GM12873 (cell line): ENCODE measurements around the gene C2CD4B.

Source experiments
- TF ChIP-seq, protein P1 (sequence below): IDR thresholded peaks from 2 replicates; pipeline ENCODE4 v1.5.1; 2012; ENCODE audit warnings: low read depth, mild to moderate bottlenecking, moderate library complexity, low read length, control low read depth; ENCODE audit not compliant: insufficient read depth; ENCODE audit errors: missing control alignments

C2CD4B gene

DNA sequence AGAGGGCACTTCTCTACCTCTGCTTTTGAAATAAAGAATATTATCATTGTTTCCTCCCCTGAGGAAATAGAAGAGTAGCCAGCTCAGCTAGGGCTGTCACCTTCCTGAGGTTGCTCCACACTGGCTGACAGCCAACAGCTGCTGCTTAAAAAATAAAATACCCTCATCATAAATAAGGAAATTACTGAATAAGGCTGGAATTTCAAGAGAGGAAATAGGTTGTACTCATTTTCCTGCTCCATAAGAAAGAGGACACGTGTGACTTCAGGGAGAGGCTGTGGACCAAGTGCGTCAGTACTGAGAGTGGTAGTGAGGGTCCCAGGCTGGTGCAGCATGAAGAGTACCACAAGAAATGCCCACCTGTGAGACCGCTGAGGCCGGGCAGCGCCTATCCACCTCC lies 8.1 kb upstream of the C2CD4B start:
- TF ChIP-seq, protein P1, sequence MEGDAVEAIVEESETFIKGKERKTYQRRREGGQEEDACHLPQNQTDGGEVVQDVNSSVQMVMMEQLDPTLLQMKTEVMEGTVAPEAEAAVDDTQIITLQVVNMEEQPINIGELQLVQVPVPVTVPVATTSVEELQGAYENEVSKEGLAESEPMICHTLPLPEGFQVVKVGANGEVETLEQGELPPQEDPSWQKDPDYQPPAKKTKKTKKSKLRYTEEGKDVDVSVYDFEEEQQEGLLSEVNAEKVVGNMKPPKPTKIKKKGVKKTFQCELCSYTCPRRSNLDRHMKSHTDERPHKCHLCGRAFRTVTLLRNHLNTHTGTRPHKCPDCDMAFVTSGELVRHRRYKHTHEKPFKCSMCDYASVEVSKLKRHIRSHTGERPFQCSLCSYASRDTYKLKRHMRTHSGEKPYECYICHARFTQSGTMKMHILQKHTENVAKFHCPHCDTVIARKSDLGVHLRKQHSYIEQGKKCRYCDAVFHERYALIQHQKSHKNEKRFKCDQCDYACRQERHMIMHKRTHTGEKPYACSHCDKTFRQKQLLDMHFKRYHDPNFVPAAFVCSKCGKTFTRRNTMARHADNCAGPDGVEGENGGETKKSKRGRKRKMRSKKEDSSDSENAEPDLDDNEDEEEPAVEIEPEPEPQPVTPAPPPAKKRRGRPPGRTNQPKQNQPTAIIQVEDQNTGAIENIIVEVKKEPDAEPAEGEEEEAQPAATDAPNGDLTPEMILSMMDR, result no peak

DNA sequence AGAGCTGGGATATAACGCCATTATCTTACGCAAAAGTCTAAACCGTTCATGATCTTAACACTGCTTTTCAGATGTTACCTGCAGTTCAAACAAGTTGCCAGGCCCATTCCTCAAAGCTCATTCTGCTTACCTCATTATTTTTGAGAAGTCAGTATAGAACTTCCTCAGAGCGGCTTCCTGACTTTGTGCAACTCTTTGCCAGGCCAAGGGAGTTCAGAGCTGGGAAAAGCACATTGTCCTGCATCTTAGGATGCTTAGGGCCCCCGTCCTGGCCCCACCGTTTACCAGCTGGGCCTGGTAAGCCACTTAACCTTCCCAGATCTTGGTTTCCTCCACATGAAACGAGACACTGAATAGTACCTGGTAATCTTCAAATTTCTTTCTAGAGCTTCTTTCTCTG lies 6.8 kb upstream of the C2CD4B start:
- TF ChIP-seq, protein P1, result no peak

DNA sequence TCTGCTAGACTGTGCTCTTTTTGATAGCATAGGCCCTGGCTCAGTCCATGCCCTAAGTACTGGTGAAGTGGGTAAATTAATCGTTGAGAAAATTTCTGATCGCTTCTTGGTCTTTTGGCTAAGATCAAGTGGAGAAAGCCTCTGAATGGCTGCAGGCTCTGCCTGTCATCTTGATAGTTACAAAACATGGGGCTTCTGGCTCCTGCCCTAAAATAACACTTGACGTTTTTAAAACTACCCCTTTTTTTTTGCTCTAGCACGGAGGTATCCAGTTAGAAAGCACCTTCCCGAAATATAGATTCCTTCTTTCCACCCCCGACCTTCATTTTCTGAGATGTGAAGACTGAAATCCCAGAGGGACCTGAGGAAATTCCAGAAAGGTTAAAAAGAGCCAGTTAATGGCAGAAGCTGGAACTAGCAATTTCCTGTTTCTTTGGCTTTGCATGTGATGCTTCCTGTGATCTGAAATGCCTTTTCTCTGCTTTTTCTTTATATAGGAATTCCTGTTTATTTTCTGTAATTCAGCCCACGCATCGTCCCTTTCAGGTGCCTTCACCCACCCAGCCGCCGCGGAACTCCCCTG lies 799 bp upstream of the C2CD4B start:
- TF ChIP-seq, protein P1, result no peak

DNA sequence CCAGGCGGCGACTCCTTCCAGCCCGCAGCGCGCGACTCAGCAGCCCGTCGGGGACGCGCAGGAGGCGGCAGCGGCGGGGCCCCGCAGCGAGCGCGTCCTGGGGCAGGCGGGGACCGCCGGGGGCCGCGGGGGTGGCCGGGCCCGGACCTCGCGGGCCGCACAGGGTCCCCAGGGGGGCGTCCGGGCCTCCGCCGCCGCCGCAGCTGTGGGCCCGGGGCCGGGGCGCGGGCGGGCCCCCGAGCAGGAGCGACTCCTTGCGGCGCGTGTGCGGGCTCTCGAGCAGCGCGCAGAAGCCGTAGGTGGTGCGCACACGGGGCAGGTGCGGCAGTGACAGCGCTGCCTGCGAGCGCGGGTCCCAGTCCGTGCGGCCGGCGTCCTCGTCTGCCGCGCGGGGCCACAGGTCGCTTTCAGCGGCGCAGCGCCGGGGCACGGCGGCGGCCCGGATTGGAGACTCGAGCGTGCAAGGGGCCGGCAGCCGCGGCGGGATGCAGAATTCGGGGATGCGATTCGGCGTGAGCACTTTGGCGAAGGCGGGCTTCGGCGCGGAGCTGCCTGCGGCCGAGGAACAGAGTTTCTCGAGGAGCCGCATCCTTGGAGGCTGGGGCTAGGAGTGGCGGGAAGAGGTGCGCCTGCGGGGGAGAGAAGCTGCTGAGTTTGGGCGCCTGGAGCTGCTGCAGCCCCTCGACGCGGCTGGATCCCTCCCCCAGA lies 535 bp downstream of the C2CD4B start:
- TF ChIP-seq, protein P1, result no peak

DNA sequence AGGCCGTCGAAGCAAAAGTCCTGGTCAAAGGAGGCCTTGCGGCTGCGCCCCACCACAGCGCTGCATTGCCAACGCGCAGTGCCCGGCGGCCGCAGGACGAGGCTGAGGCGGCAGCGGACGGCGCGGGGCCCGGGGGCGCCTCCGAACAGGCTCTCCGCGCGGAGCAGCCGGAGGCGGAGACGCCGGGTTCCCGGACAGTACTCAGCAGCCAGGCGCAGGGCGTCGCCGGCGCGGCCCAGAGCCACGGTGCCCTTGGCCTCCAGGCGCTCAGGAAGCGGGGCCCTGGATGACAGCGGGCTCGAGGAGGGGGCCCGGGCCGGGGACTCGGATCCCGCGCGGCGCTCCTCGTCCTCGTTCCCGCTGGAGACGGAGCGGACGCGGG lies 1.1 kb downstream of the C2CD4B start:
- TF ChIP-seq, protein P1, result no peak

DNA sequence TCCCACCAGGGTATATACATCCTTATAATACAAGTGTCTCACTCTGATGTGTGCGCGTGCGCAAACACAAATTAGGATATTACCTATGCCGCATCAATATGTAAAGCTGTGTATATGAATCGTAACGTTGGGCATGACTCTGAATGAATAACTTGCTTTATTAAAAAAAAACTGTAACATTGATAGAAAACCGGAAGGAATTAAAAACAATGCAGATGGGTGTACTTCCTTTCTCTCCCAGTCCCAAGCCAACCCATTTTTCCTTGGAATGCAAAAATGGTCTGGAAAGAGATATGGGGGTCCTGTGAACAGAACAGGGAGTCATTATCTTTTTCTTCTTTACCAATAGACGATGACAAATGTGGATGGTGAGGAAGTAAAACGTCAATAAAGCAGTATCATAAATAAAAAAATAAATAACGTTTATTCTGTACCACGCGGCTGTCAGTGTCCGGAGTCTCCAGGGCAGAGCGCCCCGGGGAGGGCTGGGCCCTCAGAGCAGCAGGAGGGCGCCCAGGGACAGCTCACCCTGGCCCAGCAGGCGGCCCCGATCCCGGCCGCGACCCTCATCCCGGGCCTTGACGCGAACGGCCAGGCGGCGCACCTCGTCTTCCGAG lies 1.6 kb downstream of the C2CD4B start:
- TF ChIP-seq, protein P1, result no peak

DNA sequence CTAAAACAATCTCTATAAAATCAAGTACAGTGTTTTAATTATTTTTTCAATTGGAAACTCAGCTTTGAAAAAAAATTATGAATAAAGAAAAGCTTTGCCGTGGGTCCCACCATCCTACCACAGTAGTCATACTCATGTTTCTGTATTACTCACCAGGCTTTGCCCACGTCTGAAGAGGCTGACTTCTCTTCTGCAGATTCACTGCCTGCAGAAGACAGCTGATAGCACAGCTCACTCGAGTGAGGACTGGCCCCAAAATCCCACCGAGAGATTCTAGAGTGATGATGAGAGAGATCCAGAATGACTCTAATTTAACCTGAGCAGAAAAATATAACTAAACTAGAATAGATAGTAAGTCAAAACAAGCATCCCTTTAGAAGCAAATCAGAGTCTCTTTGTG lies 11.9 kb downstream of the C2CD4B start:
- TF ChIP-seq, protein P1, result no peak
